Activated B cell treated with CpG ODN at 0.5 μM for 24 hours (primary cell): ENCODE data around the gene TAGLN3. TPM values are rescaled to one million over a fixed set of nuclear protein-coding genes. Genes with fewer than 3 reads are reported as not detected.

Experiments used
- ATAC-seq: fragments of 200-7000 bp; cut with Tn5 transposase; one replicate; pipeline ENCODE4 v1.10.0; 2021; ENCODE audit warnings: low read depth, mild to moderate bottlenecking, moderate library complexity
- CTCF ChIA-PET: fragments of 350-600 bp; sonication (Branson Sonifier 250); formaldehyde crosslinking; loops from one replicate; lab custom pipeline; 2021; ENCODE audit warnings: antibody characterized with exemption; lab: Charles Lee
- POLR2A ChIA-PET: fragments of 350-600 bp; sonication (Branson Sonifier 250); formaldehyde crosslinking; loops from one replicate; lab custom pipeline; 2021; ENCODE audit warnings: antibody characterized with exemption; lab: Charles Lee
- DNase-seq: peaks from one replicate; pipeline ENCODE4 v3.0.0; 2022
- H3K27ac Mint-ChIP-seq: one replicate; pipeline ENCODE4 v1.8.0; 2020; ENCODE audit warnings: mixed read lengths
- H3K27me3 Mint-ChIP-seq: one replicate; pipeline ENCODE4 v1.8.0; 2021; ENCODE audit warnings: mixed read lengths
- H3K36me3 Mint-ChIP-seq: one replicate; pipeline ENCODE4 v1.8.0; 2021; ENCODE audit warnings: low read depth, mixed read lengths
- H3K4me1 Mint-ChIP-seq: one replicate; pipeline ENCODE4 v1.8.0; 2021; ENCODE audit warnings: mixed read lengths
- H3K4me3 Mint-ChIP-seq: one replicate; pipeline ENCODE4 v1.8.0; 2020; ENCODE audit warnings: mild to moderate bottlenecking, mixed read lengths
- H3K9me3 Mint-ChIP-seq: one replicate; pipeline ENCODE4 v1.8.0; 2020; ENCODE audit warnings: mixed read lengths
- CTCF ChIP-seq: fragments of 200-600 bp; IDR thresholded peaks from one replicate; pipeline ENCODE4 v1.8.0; 2022; ENCODE audit warnings: antibody characterized with exemption, mild to moderate bottlenecking
- intact Hi-C: fragments of 100-400 bp; cut with micrococcal nuclease; formaldehyde crosslinking; loops from one replicate; pipeline ENCODE4 v1.15.1; 2024
- total RNA-seq: library from RNA; stranded (reverse); gene quantifications from 2 replicates; pipeline ENCODE4 v1.2.3, GENCODE V29; 2022

TAGLN3 gene
- total RNA-seq, 1 donor from 2014 or later, result not detected

- ATAC-seq (no peak), DNase-seq (no peak)
- Mint-ChIP-seq H3K27ac (no peak overlapping the region), H3K9me3 (no peaks in the 10 kb centered on the region), H3K27me3 (no peaks in the 10 kb centered on the region), H3K4me3 (no peak overlapping the region), H3K4me1 (peaks cover 5% of the 10 kb centered on the region), H3K36me3 (no peaks in the 10 kb centered on the region)
- CTCF ChIA-PET, result interaction anchor here (0.8 to 8.0 kb wide), 17 partner anchors 10 to 390 kb away, joined by 3 to 263 read pairs (median 5); partner anchors contain the start of genes ABHD10 and PHLDB2
- intact Hi-C loops, result no loop called here
- POLR2A ChIA-PET, result interaction anchor here (1.4 kb wide), 1 partner anchor 10 kb away, joined by 9 read pairs; the partner anchor contains the start of gene ABHD10
- no peak for TF ChIP-seq CTCF
These were observed 30.2 kb upstream of the TAGLN3 start for GRCh38 chr3:111968319-111969054.

GRCh38 chr3:111970376-111970775 lies 28.3 kb upstream of the TAGLN3 start:
- Mint-ChIP-seq H3K4me3 (no peak overlapping the region), H3K4me1 (peaks cover 5% of the 10 kb centered on the region), H3K9me3 (no peaks in the 10 kb centered on the region), H3K27me3 (no peaks in the 10 kb centered on the region), H3K27ac (no peak overlapping the region), H3K36me3 (no peaks in the 10 kb centered on the region)
- CTCF ChIA-PET, result interaction anchor here (1.0 to 8.0 kb wide), 5 partner anchors 43 to 355 kb away, joined by 3 to 263 read pairs (median 4); no protein-coding TSS in a partner anchor
- intact Hi-C loops, result no loop called here
- no peak for ATAC-seq
- no peak for DNase-seq
- no peak for TF ChIP-seq CTCF
- POLR2A ChIA-PET, result no interaction called here

GRCh38 chr3:111971533-111972130 lies 27.1 kb upstream of the TAGLN3 start:
- no peak for DNase-seq
- Mint-ChIP-seq H3K27me3 (no peaks in the 10 kb centered on the region), H3K27ac (no peak overlapping the region), H3K4me3 (no peak overlapping the region), H3K9me3 (no peaks in the 10 kb centered on the region), H3K36me3 (no peaks in the 10 kb centered on the region), H3K4me1 (peaks cover 5% of the 10 kb centered on the region)
- intact Hi-C loops, result no loop called here
- ChIA-PET CTCF (interaction anchor here (0.7 to 8.0 kb wide), 4 partner anchors 17 to 254 kb away, joined by 3 to 263 read pairs (median 4); no protein-coding TSS in a partner anchor), POLR2A (no interaction called here)
- ATAC-seq, result no peak
- no peak for TF ChIP-seq CTCF

- intact Hi-C loops, result no loop called here
- ChIA-PET POLR2A (no interaction called here), CTCF (interaction anchor here (1.6 kb wide), 1 partner anchor 16 kb away, joined by 3 read pairs; no protein-coding TSS in a partner anchor)
- H3K27me3 Mint-ChIP-seq, result no peaks in the 10 kb centered on the region
- no peak for TF ChIP-seq CTCF
- H3K4me1 Mint-ChIP-seq, result no peaks in the 10 kb centered on the region
- ATAC-seq (no peak), DNase-seq (no peak)
- H3K9me3 Mint-ChIP-seq, result no peaks in the 10 kb centered on the region
- H3K27ac Mint-ChIP-seq, result no peak overlapping the region
- no peak overlapping the region for H3K4me3 Mint-ChIP-seq
- no peaks in the 10 kb centered on the region for H3K36me3 Mint-ChIP-seq
These were observed 25.8 kb upstream of the TAGLN3 start for GRCh38 chr3:111972891-111973290.

- peaks cover 12% of the 10 kb centered on the region for H3K4me1 Mint-ChIP-seq
- POLR2A ChIA-PET, result no interaction called here
- intact Hi-C loops, result loop anchor here (5.0 kb wide), 1 partner anchor 903 kb away; the partner anchor contains the start of gene NECTIN3
- CTCF ChIA-PET, result interaction anchor here (1.4 to 1.5 kb wide), 2 partner anchors 254 to 306 kb away, joined by 3 to 4 read pairs; no protein-coding TSS in a partner anchor
- no peak for DNase-seq
- H3K27ac Mint-ChIP-seq, result no peak overlapping the region
- no peak for TF ChIP-seq CTCF
- H3K27me3 Mint-ChIP-seq, result no peaks in the 10 kb centered on the region
- no peaks in the 10 kb centered on the region for H3K9me3 Mint-ChIP-seq
- peaks cover 5% of the 10 kb centered on the region for H3K36me3 Mint-ChIP-seq
- no peak overlapping the region for H3K4me3 Mint-ChIP-seq
- ATAC-seq, result no peak
These were observed 23.6 kb upstream of the TAGLN3 start for GRCh38 chr3:111975131-111975530.
